Measurements from ENCODE around the gene AQP7.

The AQP7 gene

GRCh38 chr9:33380390-33381094, 21.8 kb downstream of the AQP7 start:
- Histone ChIP-seq H3K4me3 (ENCODE audit: low read length) (no peak overlapping the region), H3K9me3 (replicated peaks; ENCODE audit: insufficient read depth, low read length) (no peaks in the 10 kb centered on the region), H3K79me2 (ENCODE audit: low read length) (no peaks in the 10 kb centered on the region), H2AFZ (ENCODE audit: low read length) (no peak overlapping the region), H3K4me1 (ENCODE audit: low read length) (no peaks in the 10 kb centered on the region), H3K9me2 (replicated peaks; ENCODE audit: insufficient read depth, low read length) (no peaks in the 10 kb centered on the region), H3K9ac (ENCODE audit: low read length) (no peak overlapping the region), H3K27me3 (replicated peaks; ENCODE audit: insufficient read depth, low read length) (no peaks in the 10 kb centered on the region), H3K4me2 (ENCODE audit: low read depth, low read length) (no peak overlapping the region), H4K20me1 (ENCODE audit: insufficient read depth, low read length) (no peaks in the 10 kb centered on the region), H3K27ac (ENCODE audit: low read length) (no peak overlapping the region), H3F3A (ENCODE audit: insufficient read depth, low read length) (no peaks in the 10 kb centered on the region), H3K36me3 (replicated peaks; ENCODE audit: insufficient read depth, low read length) (no peaks in the 10 kb centered on the region)
- no peak for TF ChIP-seq EZH2 (optimal IDR thresholded peaks at IDR 0.05; ENCODE audit: low read depth, low read length)
- DNase-seq, result no peak

- H2AFZ ChIP-seq (ENCODE audit: low read length), result no peak overlapping the region
- no peak overlapping the region for H3K9ac ChIP-seq (ENCODE audit: low read length)
- H3K79me2 ChIP-seq (ENCODE audit: low read length), result no peaks in the 10 kb centered on the region
- no peaks in the 10 kb centered on the region for H3K27me3 ChIP-seq (replicated peaks; ENCODE audit: insufficient read depth, low read length)
- no peaks in the 10 kb centered on the region for H3K36me3 ChIP-seq (replicated peaks; ENCODE audit: insufficient read depth, low read length)
- no peak overlapping the region for H3K4me2 ChIP-seq (ENCODE audit: low read depth, low read length)
- H3K27ac ChIP-seq (ENCODE audit: low read length), result no peak overlapping the region
- no peak for DNase-seq
- no peaks in the 10 kb centered on the region for H3K4me1 ChIP-seq (ENCODE audit: low read length)
- no peaks in the 10 kb centered on the region for H3K9me3 ChIP-seq (replicated peaks; ENCODE audit: insufficient read depth, low read length)
- TF ChIP-seq CTCF (IDR thresholded peaks at IDR 0.05; ENCODE audit: low read length) (no peak), EZH2 (optimal IDR thresholded peaks at IDR 0.05; ENCODE audit: low read depth, low read length) (no peak), EZH2phosphoT487 (IDR thresholded peaks at IDR 0.05; ENCODE audit: low read length) (no peak)
- no peaks in the 10 kb centered on the region for H4K20me1 ChIP-seq (ENCODE audit: insufficient read depth, low read length)
- no peaks in the 10 kb centered on the region for H3F3A ChIP-seq (ENCODE audit: insufficient read depth, low read length)
- H3K4me3 ChIP-seq (ENCODE audit: low read length), result no peak overlapping the region
- H3K9me2 ChIP-seq (replicated peaks; ENCODE audit: insufficient read depth, low read length), result no peaks in the 10 kb centered on the region
Observed at GRCh38 chr9:33379666-33380389, 22.5 kb downstream of the AQP7 start.

GRCh38 chr9:33378121-33378795, 24.1 kb downstream of the AQP7 start:
- Histone ChIP-seq H3K9me3 (replicated peaks; ENCODE audit: insufficient read depth, low read length) (no peaks in the 10 kb centered on the region), H3K79me2 (ENCODE audit: low read length) (no peaks in the 10 kb centered on the region), H4K20me1 (ENCODE audit: insufficient read depth, low read length) (no peaks in the 10 kb centered on the region), H2AFZ (ENCODE audit: low read length) (no peak overlapping the region), H3K4me2 (ENCODE audit: low read depth, low read length) (no peak overlapping the region), H3K27me3 (replicated peaks; ENCODE audit: insufficient read depth, low read length) (no peaks in the 10 kb centered on the region), H3K36me3 (replicated peaks; ENCODE audit: insufficient read depth, low read length) (no peaks in the 10 kb centered on the region), H3K9me2 (replicated peaks; ENCODE audit: insufficient read depth, low read length) (no peaks in the 10 kb centered on the region), H3K27ac (ENCODE audit: low read length) (no peak overlapping the region), H3K4me1 (ENCODE audit: low read length) (no peaks in the 10 kb centered on the region), H3K9ac (ENCODE audit: low read length) (no peak overlapping the region), H3F3A (ENCODE audit: insufficient read depth, low read length) (no peaks in the 10 kb centered on the region), H3K4me3 (ENCODE audit: low read length) (no peak overlapping the region)
- no peak for DNase-seq
- no peak for TF ChIP-seq EZH2phosphoT487 (IDR thresholded peaks at IDR 0.05; ENCODE audit: low read length)
- TF ChIP-seq EZH2 (optimal IDR thresholded peaks at IDR 0.05; ENCODE audit: low read depth, low read length), result no peak

GRCh38 chr9:33377089-33377715, 25.2 kb downstream of the AQP7 start:
- no peak for DNase-seq
- no peak overlapping the region for H3K27ac ChIP-seq (ENCODE audit: low read length)
- no peak overlapping the region for H3K4me3 ChIP-seq (ENCODE audit: low read length)
- TF ChIP-seq EZH2 (optimal IDR thresholded peaks at IDR 0.05; ENCODE audit: low read depth, low read length), result no peak
- TF ChIP-seq EZH2phosphoT487 (IDR thresholded peaks at IDR 0.05; ENCODE audit: low read length), result no peak
- no peak for TF ChIP-seq CTCF (IDR thresholded peaks at IDR 0.05; ENCODE audit: low read length)
- no peaks in the 10 kb centered on the region for H3K27me3 ChIP-seq (replicated peaks; ENCODE audit: insufficient read depth, low read length)
- H3K4me2 ChIP-seq (ENCODE audit: low read depth, low read length), result no peak overlapping the region
- H3K4me1 ChIP-seq (ENCODE audit: low read length), result no peaks in the 10 kb centered on the region
- no peaks in the 10 kb centered on the region for H3K79me2 ChIP-seq (ENCODE audit: low read length)
- no peaks in the 10 kb centered on the region for H3K9me2 ChIP-seq (replicated peaks; ENCODE audit: insufficient read depth, low read length)
- no peaks in the 10 kb centered on the region for H4K20me1 ChIP-seq (ENCODE audit: insufficient read depth, low read length)
- no peaks in the 10 kb centered on the region for H3K36me3 ChIP-seq (replicated peaks; ENCODE audit: insufficient read depth, low read length)
- no peaks in the 10 kb centered on the region for H3K9me3 ChIP-seq (replicated peaks; ENCODE audit: insufficient read depth, low read length)
- H2AFZ ChIP-seq (ENCODE audit: low read length), result no peak overlapping the region
- no peak overlapping the region for H3K9ac ChIP-seq (ENCODE audit: low read length)
- H3F3A ChIP-seq (ENCODE audit: insufficient read depth, low read length), result no peaks in the 10 kb centered on the region
